Endodermal cell (in vitro differentiated cells): ENCODE measurements around the gene WDTC1. TPM values are rescaled to one million over a fixed set of nuclear protein-coding genes. Genes with fewer than 3 reads are reported as not detected.

Source experiments
- DNase-seq: peaks from one replicate; pipeline ENCODE4 v3.0.0-alpha.2; 2017
- H3K27ac ChIP-seq: 2 replicates; pipeline ENCODE4 v1.5.1; 2013; ENCODE audit warnings: mild to moderate bottlenecking, low read depth, low read length, moderate library complexity
- H3K27me3 ChIP-seq: 2 replicates; pipeline ENCODE4 v1.6.1; 2013; ENCODE audit warnings: mild to moderate bottlenecking, low read length, moderate library complexity; ENCODE audit not compliant: insufficient read depth, control insufficient read depth, poor library complexity, severe bottlenecking
- H3K36me3 ChIP-seq: 2 replicates; pipeline ENCODE4 v1.7.0; 2013; ENCODE audit warnings: mild to moderate bottlenecking, low read length, moderate library complexity; ENCODE audit not compliant: control insufficient read depth, insufficient read depth
- H3K4me1 ChIP-seq: one replicate; pipeline ENCODE4 v1.7.0; 2013; ENCODE audit warnings: low read length; ENCODE audit not compliant: control insufficient read depth, insufficient read depth
- H3K4me3 ChIP-seq: 2 replicates; pipeline ENCODE4 v1.5.1; 2013; ENCODE audit warnings: mild to moderate bottlenecking, low read length, moderate library complexity
- H3K9ac ChIP-seq: 2 replicates; pipeline ENCODE4 v1.6.1; 2013; ENCODE audit warnings: mild to moderate bottlenecking, low read length, moderate library complexity; ENCODE audit not compliant: poor library complexity, severe bottlenecking; ENCODE audit errors: extremely low read depth
- H3K9me3 ChIP-seq: 2 replicates; pipeline ENCODE4 v1.6.1; 2013; ENCODE audit warnings: mild to moderate bottlenecking, low read length, moderate library complexity; ENCODE audit not compliant: control insufficient read depth
- H3K27ac Mint-ChIP-seq: 2 replicates; pipeline ENCODE4 v1.8.0; 2020; ENCODE audit warnings: mixed read lengths
- H3K27me3 Mint-ChIP-seq: 2 replicates; pipeline ENCODE4 v1.8.0; 2021; ENCODE audit warnings: mild to moderate bottlenecking, mixed read lengths; ENCODE audit not compliant: insufficient read depth
- H3K36me3 Mint-ChIP-seq: 2 replicates; pipeline ENCODE4 v1.8.0; 2020; ENCODE audit warnings: low read depth, mixed read lengths
- H3K4me1 Mint-ChIP-seq: 2 replicates; pipeline ENCODE4 v1.8.0; 2020; ENCODE audit warnings: mixed read lengths
- H3K4me3 Mint-ChIP-seq: 2 replicates; pipeline ENCODE4 v1.8.0; 2020; ENCODE audit warnings: mild to moderate bottlenecking, moderate library complexity, mixed read lengths
- H3K9me3 Mint-ChIP-seq: 2 replicates; pipeline ENCODE4 v1.8.0; 2020; ENCODE audit warnings: mild to moderate bottlenecking, mixed read lengths
- WGBS, 2 experiments: methylation state at CpG; one replicate each; pipeline versions ENCODE4 v1.1.5 to v1.1.7; 2013; ENCODE audit warnings: missing lambda C conversion rate in 2 of 2, mixed read lengths in 1 of 2; ENCODE audit not compliant: insufficient coverage in 1 of 2, insufficient read length in 1 of 2; 5-methylcytosine and 5-hydroxymethylcytosine counted together
- total RNA-seq, 2 donors: library from RNA; stranded (reverse); fragmentation: NEBNext Ultra II Directional in 1 of 2; extraction: Animal tissue kit (Norgen Biotek cat#: 25700) in 1 of 2; gene quantifications; 2 replicates in 1 of 2; 3 replicates in 1 of 2; pipeline ENCODE4 v1.2.1, GENCODE V29; 2021
- TF ChIP-seq, protein P1 (sequence below): fragments of 200-600 bp; sonication (generic); conservative IDR thresholded peaks from 2 replicates; pipeline ENCODE4 v1.5.0; 2021; ENCODE audit warnings: antibody characterized with exemption, mild to moderate bottlenecking

The WDTC1 gene
- total RNA-seq, 2 donors from 2014 or later, result 34.7 to 41.9 TPM

DNA sequence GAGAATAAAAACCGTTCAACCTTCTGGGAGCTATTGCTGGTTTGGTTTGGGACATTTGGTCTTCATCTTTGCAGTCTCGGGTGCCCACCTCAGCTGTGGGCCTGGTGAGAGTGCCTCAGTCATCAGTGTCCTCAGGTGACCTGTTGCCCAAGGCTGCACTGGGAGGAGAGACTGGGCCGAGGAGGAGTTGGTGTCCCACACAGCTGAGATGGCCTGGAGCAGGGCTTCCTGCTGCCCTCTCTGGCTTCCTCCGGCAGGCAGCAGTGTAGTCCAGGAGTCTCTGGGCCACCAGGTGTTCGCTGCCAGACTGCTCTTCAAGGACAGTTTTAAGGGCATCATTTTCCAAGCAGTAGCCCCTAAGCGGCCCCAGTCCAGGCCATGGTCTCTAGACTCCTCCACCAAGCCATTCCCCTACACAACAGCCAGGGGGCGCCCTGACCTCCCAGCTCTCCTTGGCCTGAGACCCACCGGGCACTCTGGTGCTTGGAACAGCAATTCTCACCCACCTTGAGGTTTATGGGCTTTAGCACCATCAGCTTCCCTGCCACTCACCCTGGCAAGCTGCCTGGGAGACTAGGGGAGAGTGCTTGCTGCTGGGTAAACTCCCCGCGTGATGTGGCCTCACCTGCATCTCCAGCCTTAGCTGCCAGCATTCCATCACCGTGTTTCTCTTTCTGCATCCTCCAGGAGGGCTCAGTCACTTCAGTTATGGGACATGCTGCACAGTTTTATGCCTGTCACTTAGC lies 98.3 kb downstream of the WDTC1 start:
- no peaks in the 10 kb centered on the region for H3K27me3 Mint-ChIP-seq
- H3K9me3 ChIP-seq, result no peaks in the 10 kb centered on the region
- H3K27ac Mint-ChIP-seq, result peak overlapping the region; percentile 13
- H3K4me1 Mint-ChIP-seq, result no peaks in the 10 kb centered on the region
- H3K27me3 ChIP-seq, result no peaks in the 10 kb centered on the region
- no peak overlapping the region for H3K4me3 Mint-ChIP-seq
- 76 to 89% methylated on average over 10 to 11 of the region's 11 CpGs for WGBS, 2 experiments
- H3K27ac ChIP-seq, result no peak overlapping the region
- H3K36me3 Mint-ChIP-seq, result peaks cover 49% of the 10 kb centered on the region
- H3K9ac ChIP-seq, result no peak overlapping the region
- peaks cover 47% of the 10 kb centered on the region for H3K36me3 ChIP-seq
- H3K4me3 ChIP-seq, result no peak overlapping the region
- no peaks in the 10 kb centered on the region for H3K9me3 Mint-ChIP-seq
- peak; percentile 90 for DNase-seq
- TF ChIP-seq, protein P1, sequence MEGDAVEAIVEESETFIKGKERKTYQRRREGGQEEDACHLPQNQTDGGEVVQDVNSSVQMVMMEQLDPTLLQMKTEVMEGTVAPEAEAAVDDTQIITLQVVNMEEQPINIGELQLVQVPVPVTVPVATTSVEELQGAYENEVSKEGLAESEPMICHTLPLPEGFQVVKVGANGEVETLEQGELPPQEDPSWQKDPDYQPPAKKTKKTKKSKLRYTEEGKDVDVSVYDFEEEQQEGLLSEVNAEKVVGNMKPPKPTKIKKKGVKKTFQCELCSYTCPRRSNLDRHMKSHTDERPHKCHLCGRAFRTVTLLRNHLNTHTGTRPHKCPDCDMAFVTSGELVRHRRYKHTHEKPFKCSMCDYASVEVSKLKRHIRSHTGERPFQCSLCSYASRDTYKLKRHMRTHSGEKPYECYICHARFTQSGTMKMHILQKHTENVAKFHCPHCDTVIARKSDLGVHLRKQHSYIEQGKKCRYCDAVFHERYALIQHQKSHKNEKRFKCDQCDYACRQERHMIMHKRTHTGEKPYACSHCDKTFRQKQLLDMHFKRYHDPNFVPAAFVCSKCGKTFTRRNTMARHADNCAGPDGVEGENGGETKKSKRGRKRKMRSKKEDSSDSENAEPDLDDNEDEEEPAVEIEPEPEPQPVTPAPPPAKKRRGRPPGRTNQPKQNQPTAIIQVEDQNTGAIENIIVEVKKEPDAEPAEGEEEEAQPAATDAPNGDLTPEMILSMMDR, result peak; percentile 97
- H3K4me1 ChIP-seq, result no peaks in the 10 kb centered on the region

- Mint-ChIP-seq H3K4me1 (no peaks in the 10 kb centered on the region), H3K9me3 (no peaks in the 10 kb centered on the region), H3K27me3 (no peaks in the 10 kb centered on the region), H3K27ac (no peak overlapping the region), H3K36me3 (peaks cover 49% of the 10 kb centered on the region), H3K4me3 (no peak overlapping the region)
- Histone ChIP-seq H3K27me3 (no peaks in the 10 kb centered on the region), H3K9me3 (no peaks in the 10 kb centered on the region), H3K9ac (no peak overlapping the region), H3K4me3 (no peak overlapping the region), H3K27ac (no peak overlapping the region), H3K4me1 (no peaks in the 10 kb centered on the region), H3K36me3 (peaks cover 41% of the 10 kb centered on the region)
- TF ChIP-seq, protein P1, result no peak
- peak; percentile 33 for DNase-seq
- 95 to 97% methylated on average over 16 to 17 of the region's 17 CpGs for WGBS, 2 experiments
Measured at GRCh38 chr1:27333717-27334279, 99.4 kb downstream of the WDTC1 start.

- H3K27ac Mint-ChIP-seq, result no peak overlapping the region
- Histone ChIP-seq H3K27ac (no peak overlapping the region), H3K27me3 (no peaks in the 10 kb centered on the region), H3K4me1 (no peaks in the 10 kb centered on the region), H3K9me3 (no peaks in the 10 kb centered on the region), H3K9ac (no peak overlapping the region), H3K36me3 (peaks cover 39% of the 10 kb centered on the region), H3K4me3 (no peak overlapping the region)
- H3K4me3 Mint-ChIP-seq, result no peak overlapping the region
- no peaks in the 10 kb centered on the region for H3K9me3 Mint-ChIP-seq
- H3K4me1 Mint-ChIP-seq, result peaks cover 8% of the 10 kb centered on the region
- peaks cover 44% of the 10 kb centered on the region for H3K36me3 Mint-ChIP-seq
- TF ChIP-seq, protein P1, result no peak
- 94 to 98% methylated on average over 8 to 17 of the region's 17 CpGs for WGBS, 2 experiments
- DNase-seq, result peak; percentile 49
- no peaks in the 10 kb centered on the region for H3K27me3 Mint-ChIP-seq
Measured at GRCh38 chr1:27335506-27336422, 101.3 kb downstream of the WDTC1 start.
